ENCODE results near the gene ATOH8. TPM values are rescaled to one million over a fixed set of nuclear protein-coding genes. Genes with fewer than 3 reads are reported as not detected.

ATOH8 gene
- total RNA-seq, 1 donor from 2014 or later: 13.7 TPM

DNA sequence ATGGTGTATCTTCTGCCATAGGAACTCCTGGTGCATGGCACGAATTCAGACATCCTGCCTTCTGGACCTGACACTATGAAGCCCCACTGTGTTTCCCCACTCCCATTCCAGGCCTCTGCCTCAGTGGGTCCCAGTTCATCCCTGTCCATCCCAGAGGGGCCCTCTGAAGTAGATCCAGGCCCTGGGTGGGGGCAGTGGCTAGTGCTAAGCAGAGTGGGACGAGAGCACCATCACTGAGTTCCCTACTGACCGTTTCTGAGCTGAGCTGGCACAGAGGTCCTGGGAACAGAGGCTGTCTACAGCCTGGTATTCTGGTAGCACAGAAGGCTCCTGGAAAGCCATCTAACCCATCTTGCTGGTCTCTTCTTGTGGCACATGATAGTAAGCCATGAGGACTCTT lies 54.0 kb downstream of the ATOH8 start:
- Mint-ChIP-seq H3K27me3 (no peaks in the 10 kb centered on the region), H3K4me1 (ENCODE audit: unreplicated experiment) (peaks cover 9% of the 10 kb centered on the region), H3K4me3 (no peak overlapping the region), H3K36me3 (no peaks in the 10 kb centered on the region), H3K9me3 (peaks cover 5% of the 10 kb centered on the region), H3K27ac (no peak overlapping the region)
- TF ChIP-seq, protein P1, sequence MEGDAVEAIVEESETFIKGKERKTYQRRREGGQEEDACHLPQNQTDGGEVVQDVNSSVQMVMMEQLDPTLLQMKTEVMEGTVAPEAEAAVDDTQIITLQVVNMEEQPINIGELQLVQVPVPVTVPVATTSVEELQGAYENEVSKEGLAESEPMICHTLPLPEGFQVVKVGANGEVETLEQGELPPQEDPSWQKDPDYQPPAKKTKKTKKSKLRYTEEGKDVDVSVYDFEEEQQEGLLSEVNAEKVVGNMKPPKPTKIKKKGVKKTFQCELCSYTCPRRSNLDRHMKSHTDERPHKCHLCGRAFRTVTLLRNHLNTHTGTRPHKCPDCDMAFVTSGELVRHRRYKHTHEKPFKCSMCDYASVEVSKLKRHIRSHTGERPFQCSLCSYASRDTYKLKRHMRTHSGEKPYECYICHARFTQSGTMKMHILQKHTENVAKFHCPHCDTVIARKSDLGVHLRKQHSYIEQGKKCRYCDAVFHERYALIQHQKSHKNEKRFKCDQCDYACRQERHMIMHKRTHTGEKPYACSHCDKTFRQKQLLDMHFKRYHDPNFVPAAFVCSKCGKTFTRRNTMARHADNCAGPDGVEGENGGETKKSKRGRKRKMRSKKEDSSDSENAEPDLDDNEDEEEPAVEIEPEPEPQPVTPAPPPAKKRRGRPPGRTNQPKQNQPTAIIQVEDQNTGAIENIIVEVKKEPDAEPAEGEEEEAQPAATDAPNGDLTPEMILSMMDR (conservative IDR thresholded peaks at IDR 0.05): no peak
- DNase-seq (ENCODE audit: extremely low spot score, unreplicated experiment): peak; percentile 60

DNA sequence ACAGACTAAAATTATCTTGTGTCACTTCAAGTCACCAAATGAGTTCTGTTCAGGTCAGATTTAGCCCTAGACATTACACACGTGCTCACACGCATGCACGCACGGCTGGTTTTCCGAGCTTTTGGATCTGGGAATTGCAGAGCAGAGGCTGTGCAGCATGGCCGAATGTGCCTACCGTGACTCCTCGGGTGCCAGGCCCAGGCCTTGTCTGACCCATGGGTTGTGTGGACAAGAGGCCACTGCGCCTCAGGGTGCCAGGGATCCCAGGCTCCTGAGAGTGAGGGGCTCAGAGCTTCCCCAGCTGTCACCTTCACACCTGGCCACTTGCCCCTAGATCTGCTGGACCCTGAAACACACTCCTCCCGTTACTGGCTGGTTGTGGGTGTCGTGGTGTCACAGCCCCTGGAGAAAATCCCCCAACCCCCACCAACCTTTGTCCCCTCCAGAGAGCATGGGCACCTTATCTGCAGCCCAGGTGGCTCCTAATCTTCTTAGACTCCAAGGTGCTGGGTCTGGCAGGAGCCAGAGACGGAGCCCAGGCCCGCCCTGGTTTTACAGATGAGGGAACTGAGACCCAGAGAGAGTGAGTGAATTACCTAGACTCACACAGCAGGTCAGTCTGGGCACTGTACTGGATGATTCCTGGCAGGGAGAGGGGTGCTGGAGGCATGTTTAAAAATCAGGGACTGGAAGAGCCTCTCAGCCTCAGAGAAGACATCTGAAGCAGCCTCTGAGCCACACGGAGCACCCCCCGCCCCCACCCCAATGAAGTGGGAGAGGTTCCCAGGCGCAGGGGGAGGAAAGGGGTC lies 56.8 kb downstream of the ATOH8 start:
- peaks cover 5% of the 10 kb centered on the region for H3K9me3 Mint-ChIP-seq
- DNase-seq (ENCODE audit: extremely low spot score, unreplicated experiment): peak; percentile 66
- H3K4me1 Mint-ChIP-seq (ENCODE audit: unreplicated experiment): peaks cover 14% of the 10 kb centered on the region
- TF ChIP-seq, protein P1 (conservative IDR thresholded peaks at IDR 0.05): no peak
- no peak overlapping the region for H3K27ac Mint-ChIP-seq
- H3K27me3 Mint-ChIP-seq: peaks cover 4% of the 10 kb centered on the region
- no peaks in the 10 kb centered on the region for H3K36me3 Mint-ChIP-seq
- H3K4me3 Mint-ChIP-seq: no peak overlapping the region

DNA sequence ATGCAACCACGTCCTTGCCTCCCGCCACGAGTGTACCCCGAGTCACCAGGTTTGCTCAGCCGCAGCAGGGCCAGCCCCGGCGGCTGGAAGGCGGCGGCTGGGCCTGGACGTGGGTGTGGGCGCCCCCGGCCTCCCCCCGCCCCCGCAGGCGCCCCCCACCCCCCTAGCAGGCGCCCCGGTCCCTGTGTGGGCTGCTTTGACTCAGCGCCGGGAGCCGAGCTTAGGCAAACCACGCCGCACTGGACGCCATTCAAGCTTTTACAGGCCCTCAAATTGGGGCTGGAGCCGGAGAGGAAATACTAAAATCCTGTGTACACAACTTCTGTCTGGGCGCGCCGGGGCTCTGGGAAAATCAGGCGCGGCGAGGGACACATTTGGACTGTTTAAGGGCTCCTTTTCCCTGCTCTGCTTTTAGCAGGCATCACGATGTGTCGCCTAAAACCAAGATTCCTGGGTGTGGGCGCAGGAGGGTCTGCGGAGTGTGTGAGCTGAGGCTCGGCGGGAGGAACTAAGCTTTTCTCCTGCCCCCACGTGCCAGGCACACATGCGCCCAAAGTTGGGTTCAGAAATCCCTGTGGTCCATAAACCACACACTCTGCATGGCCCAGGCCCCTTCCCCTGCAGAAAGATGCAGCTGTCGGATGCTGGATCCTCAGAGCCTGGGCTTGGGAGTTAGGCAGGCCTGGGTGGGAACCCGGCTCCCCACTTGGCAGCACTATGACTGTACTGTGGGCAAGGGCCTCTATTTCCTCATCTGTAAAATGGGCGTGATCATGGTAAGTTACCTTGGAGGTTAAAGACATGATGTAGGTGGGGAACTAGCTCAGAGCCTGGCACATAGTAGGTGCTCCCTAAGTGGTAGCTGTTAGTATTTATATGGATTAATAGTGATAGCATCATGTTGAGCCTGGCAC lies 57.6 kb downstream of the ATOH8 start:
- TF ChIP-seq, protein P1 (conservative IDR thresholded peaks at IDR 0.05): no peak
- Mint-ChIP-seq H3K4me1 (ENCODE audit: unreplicated experiment) (peaks cover 14% of the 10 kb centered on the region), H3K9me3 (peaks cover 4% of the 10 kb centered on the region), H3K27me3 (peaks cover 4% of the 10 kb centered on the region), H3K27ac (no peak overlapping the region), H3K4me3 (no peak overlapping the region), H3K36me3 (no peaks in the 10 kb centered on the region)
- peak; percentile 58 for DNase-seq (ENCODE audit: extremely low spot score, unreplicated experiment)

DNA sequence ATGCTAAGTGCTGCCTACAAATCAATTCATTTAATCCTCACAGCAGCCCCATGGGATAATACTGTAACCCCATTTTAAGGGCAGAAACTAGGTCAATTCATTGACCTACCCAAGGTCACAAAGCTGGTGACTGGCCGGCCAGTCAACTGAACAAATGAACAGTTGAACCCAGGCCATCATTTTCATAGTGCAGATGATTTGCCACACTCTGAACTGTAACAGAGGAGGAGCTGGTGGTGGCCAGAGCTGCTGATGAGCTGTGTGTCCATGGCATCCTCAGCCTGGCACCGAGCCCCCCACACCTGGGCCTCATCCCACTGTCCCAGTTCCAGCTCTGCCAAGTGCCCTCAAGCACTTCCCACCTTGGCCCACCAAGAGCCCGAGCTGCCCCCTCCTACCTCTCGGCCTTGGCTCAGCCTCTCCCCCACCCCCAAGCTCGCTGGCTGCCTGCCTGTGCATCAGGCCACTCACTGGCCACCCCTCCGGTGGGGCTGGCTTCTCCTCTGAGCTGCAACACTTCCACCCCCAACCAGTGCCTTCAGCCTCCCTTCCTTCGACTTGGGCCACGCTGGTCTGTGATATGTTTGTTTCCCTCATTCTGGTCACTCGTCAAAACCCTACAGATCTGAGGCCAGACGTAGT lies 58.4 kb downstream of the ATOH8 start:
- Mint-ChIP-seq H3K4me3 (no peak overlapping the region), H3K9me3 (no peaks in the 10 kb centered on the region), H3K4me1 (ENCODE audit: unreplicated experiment) (peaks cover 14% of the 10 kb centered on the region), H3K27me3 (peaks cover 4% of the 10 kb centered on the region), H3K36me3 (no peaks in the 10 kb centered on the region), H3K27ac (no peak overlapping the region)
- TF ChIP-seq, protein P1 (conservative IDR thresholded peaks at IDR 0.05): no peak
- peak; percentile 61 for DNase-seq (ENCODE audit: extremely low spot score, unreplicated experiment)

DNA sequence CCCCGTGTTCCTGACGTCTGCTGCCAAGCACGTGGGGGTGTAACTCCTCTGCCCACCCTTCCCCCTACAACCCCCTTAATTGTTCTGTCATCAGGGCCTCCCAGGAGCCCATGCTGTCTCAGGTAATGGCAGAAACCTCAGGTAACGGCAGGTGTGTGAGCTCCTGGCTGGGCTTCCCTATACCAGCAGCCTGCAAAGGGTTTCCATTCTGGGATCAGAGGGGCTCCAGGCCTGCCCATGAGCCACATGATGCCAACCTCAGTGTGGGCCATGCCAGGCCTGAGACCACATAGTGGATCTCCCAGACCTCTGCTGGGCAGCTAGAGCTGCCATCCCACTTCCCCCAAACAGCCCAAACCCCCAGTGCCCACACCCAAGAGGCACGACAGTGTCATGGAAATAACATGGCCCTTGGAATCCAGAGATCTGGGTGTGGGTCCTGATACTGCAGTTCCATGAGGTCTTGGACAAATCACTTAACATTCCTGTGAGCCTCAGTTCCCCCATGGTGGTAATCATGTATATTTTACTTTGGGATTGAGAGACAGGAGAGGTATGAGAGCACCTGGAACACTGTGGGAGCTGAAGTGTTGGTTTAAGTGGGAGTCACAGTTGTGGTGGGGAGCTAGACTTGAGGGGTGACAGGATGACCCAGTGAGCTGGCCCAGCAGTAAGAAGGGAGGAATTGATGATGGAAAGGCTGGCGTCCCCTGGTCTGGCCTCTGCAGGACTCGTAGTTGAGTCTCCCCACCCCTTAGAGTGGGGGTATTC lies 59.6 kb downstream of the ATOH8 start:
- Mint-ChIP-seq H3K27me3 (peaks cover 4% of the 10 kb centered on the region), H3K9me3 (no peaks in the 10 kb centered on the region), H3K4me3 (no peak overlapping the region), H3K27ac (no peak overlapping the region), H3K4me1 (ENCODE audit: unreplicated experiment) (peaks cover 16% of the 10 kb centered on the region), H3K36me3 (no peaks in the 10 kb centered on the region)
- TF ChIP-seq, protein P1 (conservative IDR thresholded peaks at IDR 0.05): no peak
- peak; percentile 52 for DNase-seq (ENCODE audit: extremely low spot score, unreplicated experiment)

Data from type B pancreatic cell (in vitro differentiated cells).